Common myeloid progenitor, CD34-positive (primary cell): Measurements from ENCODE around the gene NOTCH2.

ENCODE experiments used
- CTCF ChIA-PET: fragments of 350-600 bp; sonication (Branson Sonifier 250); formaldehyde crosslinking; loops from one replicate; lab custom pipeline; 2021; ENCODE audit warnings: antibody characterized with exemption; lab: Charles Lee
- POLR2A ChIA-PET: fragments of 350-600 bp; sonication (Branson Sonifier 250); formaldehyde crosslinking; loops from one replicate; lab custom pipeline; 2021; ENCODE audit warnings: antibody characterized with exemption; lab: Charles Lee
- DNase-seq, 3 donors: peaks; one replicate each; pipeline versions ENCODE4 v3.0.0 to v3.0.0-alpha.2; 2013
- H3K27ac ChIP-seq, 2 experiments: 1 replicate in 1 of 2; 2 replicates in 1 of 2; pipeline ENCODE4 v1.7.0; 2013; ENCODE audit warnings: inconsistent platforms in 2 of 2, low read length in 2 of 2, mild to moderate bottlenecking in 2 of 2, low read depth in 1 of 2, moderate library complexity in 1 of 2; ENCODE audit not compliant: severe bottlenecking in 2 of 2, insufficient read depth in 1 of 2, poor library complexity in 1 of 2
- H3K27me3 ChIP-seq, 5 experiments: replicated peaks in 2 of 5; 1 replicate in 3 of 5; 2 replicates in 2 of 5; pipeline versions ENCODE4 v1.6.1 to v1.7.0; 2013; ENCODE audit warnings: low read length in 4 of 5, mild to moderate bottlenecking in 2 of 5, moderate library complexity in 2 of 5, inconsistent platforms in 1 of 5; ENCODE audit not compliant: insufficient read depth in 5 of 5, control insufficient read depth in 4 of 5
- H3K36me3 ChIP-seq, 4 experiments: 1 replicate in 2 of 4; 2 replicates in 2 of 4; pipeline versions ENCODE4 v1.6.1 to v1.7.0; 2013; ENCODE audit warnings: low read length in 3 of 4, control low read depth in 1 of 4, mild to moderate bottlenecking in 1 of 4; ENCODE audit not compliant: control insufficient read depth in 4 of 4, insufficient read depth in 4 of 4
- H3K4me1 ChIP-seq, 4 experiments: 1 replicate in 3 of 4; 2 replicates in 1 of 4; pipeline versions ENCODE4 v1.6.1 to v1.7.1; 2013; ENCODE audit warnings: low read length in 3 of 4, mild to moderate bottlenecking in 3 of 4, control low read depth in 1 of 4, inconsistent platforms in 1 of 4, moderate library complexity in 1 of 4; ENCODE audit not compliant: control insufficient read depth in 4 of 4, insufficient read depth in 4 of 4; ENCODE audit errors: control extremely low read depth in 1 of 4
- H3K4me3 ChIP-seq, 7 experiments: 1 replicate in 4 of 7; 2 replicates in 3 of 7; pipeline versions ENCODE4 v1.5.1 to v1.7.0; 2013; ENCODE audit warnings: mild to moderate bottlenecking in 7 of 7, low read length in 6 of 7, moderate library complexity in 6 of 7, inconsistent platforms in 2 of 7, low read depth in 2 of 7, control low read depth in 1 of 7; ENCODE audit not compliant: insufficient read depth in 4 of 7, control insufficient read depth in 1 of 7; ENCODE audit errors: extremely low read depth in 1 of 7
- H3K9me3 ChIP-seq, 5 experiments: 1 replicate in 4 of 5; 2 replicates in 1 of 5; pipeline versions ENCODE4 v1.6.1 to v1.7.1; 2013; ENCODE audit warnings: low read length in 4 of 5, mild to moderate bottlenecking in 2 of 5, inconsistent platforms in 1 of 5, low read depth in 1 of 5, moderate library complexity in 1 of 5; ENCODE audit not compliant: control insufficient read depth in 4 of 5, insufficient read depth in 2 of 5; ENCODE audit errors: control extremely low read depth in 1 of 5
- WGBS: methylation state at CpG from one replicate; pipeline ENCODE4 v1.1.5; 2013; ENCODE audit not compliant: insufficient coverage; 5-methylcytosine and 5-hydroxymethylcytosine counted together

The NOTCH2 gene

DNA sequence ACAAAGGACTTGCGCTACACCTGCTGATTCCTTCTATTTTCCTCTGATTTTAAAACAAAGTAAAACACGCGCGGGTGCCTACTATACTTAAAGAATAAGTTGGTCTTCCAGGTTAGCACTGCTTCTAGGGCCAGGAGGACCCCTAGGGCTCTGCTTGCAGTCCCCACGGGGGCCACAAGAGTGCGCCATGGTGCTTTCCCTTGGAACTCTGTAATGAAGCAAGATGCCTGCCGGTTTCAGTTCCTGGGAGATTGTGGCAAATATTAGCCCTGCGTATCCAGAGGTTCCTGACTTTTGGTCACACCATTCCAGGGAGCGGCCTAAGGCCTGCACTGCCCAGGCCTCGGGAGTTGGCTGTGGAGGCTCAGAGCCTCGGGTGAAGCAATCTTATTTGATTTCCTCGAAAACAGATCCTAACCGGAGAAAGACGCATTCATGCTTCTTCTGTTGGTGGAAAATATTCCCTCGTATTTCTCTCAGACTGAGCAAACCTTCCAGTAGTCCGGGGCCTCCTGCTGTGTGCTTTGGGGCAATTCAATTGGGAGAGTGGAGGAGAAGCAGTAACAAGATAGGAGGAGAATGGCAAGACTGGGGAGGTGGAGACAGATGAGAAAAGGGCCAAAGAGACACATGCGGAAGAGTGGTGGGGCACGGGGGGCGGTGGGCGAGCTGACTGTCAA, 198.4 kb downstream of the NOTCH2 start:
- H3K4me3 ChIP-seq = peak overlapping the region in 3 of 7 experiments; percentile 16 to 62 (median 41)
- peaks cover 0 to 4% (median 0%) of the 10 kb centered on the region in 4 experiments for H3K4me1 ChIP-seq
- no peaks in the 10 kb centered on the region for H3K36me3 ChIP-seq
- H3K27ac ChIP-seq = no peak overlapping the region
- ChIA-PET POLR2A (no interaction called here), CTCF (interaction anchor here (0.7 to 4.1 kb wide), 13 partner anchors 8 to 97 kb away, joined by 3 to 30 read pairs (median 7); no protein-coding TSS in a partner anchor)
- no peaks in the 10 kb centered on the region for H3K9me3 ChIP-seq
- no peaks in the 10 kb centered on the region for H3K27me3 ChIP-seq
- 45% methylated on average over 18 of the region's 20 CpGs for WGBS
- DNase-seq = peak; percentile 74 to 84 (median 75)

GRCh38 chr1:119869995-119870394, 199.5 kb downstream of the NOTCH2 start:
- POLR2A ChIA-PET = no interaction called here
- Histone ChIP-seq H3K4me3 (no peak overlapping the region), H3K27me3 (no peaks in the 10 kb centered on the region), H3K4me1 (peaks cover 0 to 4% (median 0%) of the 10 kb centered on the region in 4 experiments), H3K27ac (no peak overlapping the region), H3K36me3 (no peaks in the 10 kb centered on the region), H3K9me3 (no peaks in the 10 kb centered on the region)
- no CpG with 5 or more reads among the region's 1 CpG for WGBS
- CTCF ChIA-PET = interaction anchor here (0.9 to 4.1 kb wide), 14 partner anchors 9 to 98 kb away, joined by 3 to 30 read pairs (median 5); no protein-coding TSS in a partner anchor
- DNase-seq = no peak

GRCh38 chr1:119868176-119868575, 201.3 kb downstream of the NOTCH2 start:
- peaks cover 0 to 4% (median 0%) of the 10 kb centered on the region in 4 experiments for H3K4me1 ChIP-seq
- no peaks in the 10 kb centered on the region for H3K9me3 ChIP-seq
- CTCF ChIA-PET = interaction anchor here (0.8 to 4.0 kb wide), 4 partner anchors 10 to 60 kb away, joined by 3 to 21 read pairs (median 4); no protein-coding TSS in a partner anchor
- WGBS = 100% methylated on average over 1 of the region's 2 CpGs
- H3K4me3 ChIP-seq = no peak overlapping the region
- H3K27me3 ChIP-seq = no peaks in the 10 kb centered on the region
- no peak for DNase-seq
- H3K27ac ChIP-seq = no peak overlapping the region
- no peaks in the 10 kb centered on the region for H3K36me3 ChIP-seq
- POLR2A ChIA-PET = no interaction called here

DNA sequence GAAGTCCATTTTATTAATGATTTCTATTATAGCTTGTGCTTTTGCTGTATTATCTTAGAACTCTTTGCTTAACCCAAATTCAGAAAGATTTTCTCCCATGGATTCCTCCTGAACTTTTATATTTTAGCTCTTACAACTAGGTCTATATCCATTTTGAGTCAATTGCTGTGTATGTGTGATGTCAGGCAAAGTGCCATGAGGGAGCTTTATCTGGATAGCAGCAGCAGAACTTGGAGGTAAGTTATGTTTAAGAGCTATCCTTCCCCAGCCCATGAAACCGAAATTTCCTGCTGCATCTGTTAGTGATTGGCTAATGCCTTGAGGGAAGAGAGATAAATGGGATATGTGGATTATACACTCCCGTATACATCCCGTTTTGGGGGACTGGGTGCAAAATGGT, 203.0 kb downstream of the NOTCH2 start:
- H3K4me3 ChIP-seq = no peak overlapping the region
- no peak for DNase-seq
- H3K36me3 ChIP-seq = no peaks in the 10 kb centered on the region
- H3K9me3 ChIP-seq = no peaks in the 10 kb centered on the region
- no peaks in the 10 kb centered on the region for H3K27me3 ChIP-seq
- POLR2A ChIA-PET = no interaction called here
- peaks cover 0 to 4% (median 0%) of the 10 kb centered on the region in 4 experiments for H3K4me1 ChIP-seq
- CTCF ChIA-PET = interaction anchor here (1.0 to 1.5 kb wide), 2 partner anchors 20 to 102 kb away, joined by 3 to 4 read pairs; no protein-coding TSS in a partner anchor
- WGBS = 93% methylated on average over 3 of the region's 3 CpGs
- no peak overlapping the region for H3K27ac ChIP-seq

DNA sequence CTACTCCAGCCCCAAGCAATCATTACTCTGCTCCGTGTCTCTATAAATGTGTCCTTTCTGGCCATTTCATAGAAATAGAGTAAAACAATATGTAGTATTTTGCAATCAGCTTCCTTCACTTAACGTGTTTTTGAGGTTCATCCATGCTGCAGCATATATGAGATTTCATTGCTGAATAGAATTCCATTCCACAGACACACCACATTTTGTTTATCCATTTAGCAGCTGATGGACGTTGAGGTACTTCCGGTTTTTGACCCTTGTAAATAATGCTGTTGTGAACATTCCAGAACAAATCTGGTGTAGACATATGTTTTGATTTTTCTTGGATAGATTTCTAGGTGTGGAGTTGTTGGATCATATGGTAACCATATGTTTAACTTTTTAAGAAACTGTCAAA, 203.8 kb downstream of the NOTCH2 start:
- H3K9me3 ChIP-seq = no peaks in the 10 kb centered on the region
- no peak overlapping the region for H3K27ac ChIP-seq
- H3K4me3 ChIP-seq = no peak overlapping the region
- H3K36me3 ChIP-seq = no peaks in the 10 kb centered on the region
- no peak for DNase-seq
- 100% methylated on average over 1 of the region's 4 CpGs for WGBS
- POLR2A ChIA-PET = no interaction called here
- CTCF ChIA-PET = interaction anchor here (1.5 to 2.1 kb wide), 2 partner anchors 8 to 103 kb away, joined by 3 to 4 read pairs; no protein-coding TSS in a partner anchor
- peaks cover 0 to 8% (median 2%) of the 10 kb centered on the region in 4 experiments for H3K4me1 ChIP-seq
- H3K27me3 ChIP-seq = no peaks in the 10 kb centered on the region

- Histone ChIP-seq H3K36me3 (no peaks in the 10 kb centered on the region), H3K27ac (no peak overlapping the region), H3K4me1 (peaks cover 6 to 32% (median 28%) of the 10 kb centered on the region in 4 experiments), H3K9me3 (no peaks in the 10 kb centered on the region), H3K4me3 (no peak overlapping the region), H3K27me3 (no peaks in the 10 kb centered on the region)
- ChIA-PET POLR2A (no interaction called here), CTCF (interaction anchor here (5.2 kb wide), 1 partner anchor 9 kb away, joined by 30 read pairs; no protein-coding TSS in a partner anchor)
- DNase-seq = no peak
Measured at GRCh38 chr1:119862276-119862675, 207.2 kb downstream of the NOTCH2 start.
